Myocyte (in vitro differentiated cells): Measurements from ENCODE around the gene SOCS2. TPM values are rescaled to one million over a fixed set of nuclear protein-coding genes. Genes with fewer than 3 reads are reported as not detected.
"Not testable (repeated sequence)": the region's sequence is repeated elsewhere in the genome, so short reads cannot be mapped to it uniquely, and the experiment has no call there.

Source experiments
- DNase-seq: peaks from one replicate; pipeline ENCODE4 v3.0.0-alpha.2; 2012; ENCODE audit warnings: low read depth
- polyA plus RNA-seq: library from polyadenylated mRNA; unstranded; fragments of >200 nt; gene quantifications from one replicate; pipeline ENCODE4 v1.2.1, GENCODE V29; 2012; ENCODE audit warnings: missing spikeins
- total RNA-seq: library from RNA; depleted of rRNA; stranded (reverse); fragments of >200 nt; gene quantifications from 2 replicates; pipeline ENCODE4 v1.2.3, GENCODE V29; 2014

The SOCS2 gene
- 3.7 and 4.1 TPM in 2 replicates for total RNA-seq
- 0.84 TPM for polyA plus RNA-seq

GRCh38 chr12:93571925-93572711 lies at the start of gene SOCS2:
SOCS2 (plus strand) TSS chr12:93572675; CDS start chr12:93572898, 223 bp downstream.
- DNase-seq: peak; percentile 19

DNA sequence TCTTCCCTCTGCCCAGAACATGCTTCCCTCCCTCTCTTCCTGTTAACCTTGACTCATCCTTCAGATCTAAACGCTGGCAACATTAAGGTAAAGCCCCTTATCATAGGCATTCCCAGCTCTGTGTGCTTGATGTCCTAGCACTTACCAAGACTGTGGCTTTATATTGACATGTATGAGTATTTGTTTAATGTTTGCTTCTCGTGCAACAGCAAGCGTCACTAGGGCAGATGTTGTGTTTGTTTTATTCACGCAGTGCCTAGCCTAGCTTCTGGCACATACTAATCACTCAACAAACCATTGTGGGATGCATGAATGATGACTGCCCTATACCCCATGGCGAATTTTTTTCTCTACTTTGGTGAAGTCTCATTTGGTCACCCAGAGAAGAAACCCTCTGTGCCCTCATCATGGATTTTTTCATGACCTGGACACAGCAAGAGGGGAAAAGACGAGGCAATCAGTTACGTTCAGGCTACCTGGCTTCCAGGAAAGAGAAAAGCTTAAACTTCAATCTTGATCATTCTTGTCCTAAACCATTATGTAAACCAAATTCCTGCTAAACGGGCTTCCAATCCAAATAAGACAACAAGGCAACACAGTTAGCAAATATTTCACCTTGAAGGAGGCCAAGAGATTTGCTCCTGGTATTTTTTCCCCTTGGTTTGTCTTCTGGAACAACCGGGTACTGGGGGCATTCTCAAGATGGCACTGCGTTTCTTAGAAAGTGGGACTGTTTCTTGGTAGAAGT lies 47.9 kb upstream of the SOCS2 start:
- DNase-seq: no peak

DNA sequence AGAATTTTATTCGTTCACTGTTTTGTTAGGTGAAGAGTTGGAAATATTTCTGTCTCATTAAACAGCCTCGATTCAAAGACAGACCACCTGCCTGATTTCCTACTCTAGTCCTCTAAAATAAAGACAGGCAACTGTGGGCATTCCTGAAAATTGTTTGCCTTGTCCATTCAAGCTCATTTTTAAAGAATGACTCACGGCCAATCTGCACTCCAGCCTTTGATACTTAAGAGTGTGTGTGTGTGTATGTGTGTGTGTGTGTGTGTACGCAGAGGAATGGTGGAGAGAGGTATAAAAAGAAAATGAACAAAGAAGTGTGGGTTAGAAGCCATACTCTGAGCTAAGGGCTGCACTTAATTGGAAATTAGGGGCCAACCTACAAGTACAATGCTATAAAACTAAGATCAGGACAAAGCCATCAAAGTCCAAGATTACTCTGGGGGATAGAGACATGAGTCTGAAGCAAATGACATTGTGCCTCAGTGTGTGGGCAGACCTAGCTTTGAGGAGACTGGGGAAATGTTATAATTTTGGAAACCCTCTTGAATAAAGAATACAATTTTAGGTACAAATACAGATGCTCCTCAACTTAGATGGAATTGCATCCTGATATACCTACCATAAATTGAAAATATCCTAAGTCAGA lies 45.6 kb upstream of the SOCS2 start:
- peak; percentile 72 for DNase-seq

DNA sequence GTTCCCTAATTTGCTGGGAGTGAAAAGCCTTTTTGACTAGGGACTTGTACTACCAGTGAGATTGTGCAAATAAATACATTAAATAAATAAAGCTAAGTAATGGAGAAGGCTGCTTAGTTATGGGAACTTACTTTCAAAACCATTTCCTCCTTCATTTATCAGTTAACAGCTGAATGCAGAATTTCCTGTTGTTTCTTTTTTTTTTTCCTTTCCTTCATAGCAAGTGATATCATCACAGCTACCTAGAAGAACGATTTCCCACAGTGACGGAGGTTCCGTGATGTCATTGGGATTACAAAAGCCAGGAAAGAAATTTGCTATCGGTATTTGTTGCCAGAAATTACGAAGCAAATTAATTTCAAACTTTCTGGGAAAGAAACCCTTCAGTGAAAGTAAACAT lies 42.1 kb upstream of the SOCS2 start:
- DNase-seq: no peak

- DNase-seq: no peak
Measured at GRCh38 chr12:93533310-93533709, 39.2 kb upstream of the SOCS2 start.

DNA sequence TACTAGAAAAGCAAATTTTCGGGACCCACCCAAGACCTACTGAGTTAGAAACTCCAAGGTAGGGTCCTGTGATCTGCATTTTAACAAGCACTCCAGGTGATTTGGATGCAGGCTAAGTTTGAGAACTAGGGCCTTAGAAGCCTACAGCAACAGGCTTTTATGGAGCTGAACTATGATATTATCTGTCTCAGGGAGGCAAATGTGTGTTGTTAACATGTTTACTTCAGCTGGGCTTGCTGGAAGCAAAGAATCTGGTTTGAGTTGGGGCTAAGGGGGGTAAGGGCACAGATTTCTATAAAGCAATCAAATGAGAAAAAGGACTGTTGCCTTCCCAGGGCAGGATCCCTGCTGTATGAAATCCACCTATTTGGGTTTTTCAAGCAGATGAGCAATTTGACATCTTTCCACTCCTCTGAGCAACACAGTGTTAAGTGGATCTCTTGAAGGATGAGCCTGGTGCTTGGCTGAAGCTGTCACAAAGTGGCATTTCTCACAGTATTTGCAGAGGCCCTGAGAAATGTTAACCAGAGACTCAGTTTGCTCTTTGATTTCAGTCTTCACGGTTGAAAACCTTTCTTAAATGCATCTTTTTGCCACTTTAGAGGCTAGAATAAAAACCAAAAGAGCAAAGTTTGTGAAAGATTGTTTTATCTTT lies 36.2 kb upstream of the SOCS2 start:
- no peak for DNase-seq

DNA sequence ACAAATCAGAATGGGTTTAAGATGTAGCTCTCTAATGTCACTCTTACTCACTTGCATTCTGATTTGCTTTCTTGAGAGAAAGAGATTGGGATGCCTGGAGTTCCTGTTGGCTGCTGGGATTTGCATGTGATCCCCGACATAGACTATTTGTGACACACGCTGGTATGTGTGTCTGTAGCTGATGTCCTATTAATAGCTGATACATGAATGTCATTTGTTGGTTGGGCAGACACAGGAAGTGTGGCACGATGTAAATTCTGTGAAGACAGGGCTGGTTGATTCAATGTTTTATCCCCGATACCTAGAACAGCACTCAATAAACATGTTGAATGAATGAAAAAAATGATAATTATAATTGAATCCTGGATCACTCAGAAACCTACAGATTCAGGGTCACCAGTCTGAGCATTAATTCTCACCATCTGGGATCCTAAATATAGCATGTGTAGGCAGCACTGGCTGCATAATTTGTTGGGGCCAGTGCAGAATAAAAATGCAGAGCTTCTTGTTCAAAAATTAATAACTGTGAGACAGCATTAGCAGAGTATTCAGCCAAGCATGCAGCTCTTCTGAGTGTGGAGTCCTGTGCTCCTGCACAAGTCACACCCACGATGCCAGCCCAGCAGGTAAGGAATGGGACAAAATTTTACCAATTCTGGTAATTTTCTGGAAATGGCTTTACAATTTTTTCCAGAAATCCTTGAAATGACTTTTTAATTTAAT lies 35.5 kb upstream of the SOCS2 start:
- DNase-seq: peak; percentile 70

- DNase-seq: no peak
Measured at GRCh38 chr12:93537769-93538168, 34.7 kb upstream of the SOCS2 start.

DNA sequence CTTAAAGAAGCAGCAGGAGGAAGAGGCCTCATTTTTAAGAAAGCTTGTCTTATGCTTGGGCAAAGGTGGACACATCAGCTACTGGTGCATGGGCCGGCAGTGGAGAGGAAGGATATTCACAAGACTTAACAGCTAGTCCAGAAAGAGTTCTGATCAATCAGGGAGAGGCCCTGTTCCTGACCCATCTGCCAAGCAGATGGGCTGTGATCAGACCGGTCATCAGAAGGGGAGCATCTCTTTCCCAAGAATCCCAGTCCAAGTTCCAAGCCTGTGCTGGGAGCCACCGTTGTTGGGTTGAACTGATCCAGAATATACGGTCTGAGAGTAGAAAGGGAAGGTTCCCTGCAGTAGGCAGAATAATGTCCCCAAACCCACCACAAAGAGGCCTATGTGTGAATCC lies 32.7 kb upstream of the SOCS2 start:
- no peak for DNase-seq

- no peak for DNase-seq
Measured at GRCh38 chr12:93540466-93540865, 32.0 kb upstream of the SOCS2 start.

GRCh38 chr12:93541578-93542225 lies 30.8 kb upstream of the SOCS2 start:
- DNase-seq: no peak

DNA sequence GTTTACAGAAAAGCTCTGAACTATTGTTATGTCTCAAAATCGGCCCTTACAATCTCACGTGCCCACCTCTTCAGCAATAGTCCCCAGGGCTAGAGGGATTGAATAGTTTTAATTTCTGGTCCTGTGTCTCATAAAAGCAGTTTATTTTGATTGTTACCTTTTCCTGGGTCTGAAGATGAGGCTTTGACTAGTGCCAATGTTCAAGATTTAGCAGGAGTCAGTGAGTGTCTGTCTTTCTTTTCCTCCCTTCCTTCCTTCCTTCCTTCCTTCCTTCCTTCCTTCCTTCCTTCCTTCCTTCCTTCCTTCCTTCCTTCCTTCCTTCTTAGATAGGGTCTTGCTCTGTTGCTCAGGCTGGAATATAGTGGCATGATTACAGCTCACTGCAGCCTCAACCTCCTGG lies 24.7 kb upstream of the SOCS2 start:
- DNase-seq: no peak

- no peak for DNase-seq
Measured at GRCh38 chr12:93549174-93549573, 23.3 kb upstream of the SOCS2 start.

- DNase-seq: no peak
Measured at GRCh38 chr12:93550748-93551611, 21.5 kb upstream of the SOCS2 start.

- DNase-seq: no peak
Measured at GRCh38 chr12:93552427-93552826, 20.0 kb upstream of the SOCS2 start.

DNA sequence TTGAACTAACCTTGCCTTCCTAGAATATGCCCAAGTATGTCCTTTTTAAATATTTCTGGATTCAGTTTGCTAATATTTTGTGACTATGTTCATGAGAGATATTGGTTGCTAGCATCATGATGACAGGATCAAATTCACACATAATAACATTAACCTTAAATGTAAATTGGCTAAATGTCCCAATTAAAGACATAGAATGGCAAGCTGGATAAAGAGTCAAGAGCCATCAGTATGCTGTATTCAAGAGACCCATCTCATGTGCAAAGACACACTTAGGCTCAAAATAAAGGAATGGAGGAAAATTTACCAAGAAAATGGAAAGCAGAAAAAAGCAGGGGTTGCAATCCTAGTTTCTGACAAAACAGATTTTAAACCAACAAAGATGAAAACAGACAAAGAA lies 14.6 kb upstream of the SOCS2 start:
- not testable (repeated sequence) for DNase-seq

- DNase-seq: not testable (repeated sequence)
Measured at GRCh38 chr12:93558685-93559084, 13.8 kb upstream of the SOCS2 start.

DNA sequence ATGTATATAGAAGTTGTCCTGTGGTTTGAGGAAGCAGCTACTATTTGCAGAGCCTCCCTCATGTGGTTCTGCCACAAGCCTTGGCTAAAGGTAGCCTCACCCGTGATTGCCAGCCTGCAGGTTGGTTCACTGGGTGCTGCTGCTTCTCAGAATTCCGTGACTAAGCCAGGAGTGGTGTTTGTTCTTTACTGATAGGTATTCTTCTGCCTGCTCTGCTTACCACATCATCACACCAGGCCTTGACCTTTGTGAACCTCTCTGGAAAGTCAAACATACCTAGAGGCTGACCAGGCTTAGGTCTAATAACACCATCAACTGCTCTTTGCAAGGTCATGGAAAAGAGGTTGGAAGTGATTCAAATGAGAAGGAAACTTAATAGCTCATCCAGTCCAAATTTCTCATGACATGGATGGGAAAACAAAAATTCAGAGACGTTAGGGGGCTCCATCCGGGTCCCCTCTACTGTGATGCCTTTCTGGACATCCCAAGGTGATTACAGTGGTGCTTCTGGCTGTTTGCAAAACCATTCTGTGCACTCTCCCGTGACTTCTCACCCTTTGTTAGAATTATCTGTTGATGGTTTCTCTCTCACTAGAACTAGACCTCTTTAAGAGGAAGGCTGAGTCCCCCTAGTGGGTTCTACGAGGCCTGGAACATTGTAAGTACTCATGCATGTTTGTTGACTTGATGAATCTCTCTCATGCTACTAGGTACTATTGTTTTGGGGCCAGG lies 8.5 kb upstream of the SOCS2 start:
- peak; percentile 40 for DNase-seq

DNA sequence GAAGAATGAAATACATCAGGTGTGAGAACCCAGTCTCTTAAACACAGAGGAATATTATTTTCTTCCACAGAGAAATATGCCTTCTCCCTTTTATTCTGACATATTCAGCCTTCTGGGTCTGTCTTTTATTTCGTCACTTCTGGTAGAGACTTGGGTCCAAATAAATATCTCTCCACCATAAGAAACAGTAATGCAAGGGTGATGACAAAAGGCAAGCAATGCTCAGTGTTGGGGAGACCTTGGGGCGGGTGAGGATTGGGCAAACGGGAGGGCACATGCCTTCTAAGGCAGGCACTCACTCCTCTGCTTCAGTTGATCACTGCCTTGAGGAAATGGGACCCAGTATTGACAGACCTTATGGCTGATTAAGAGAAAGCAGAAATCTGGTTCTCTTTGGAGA lies 6.7 kb upstream of the SOCS2 start:
- DNase-seq: no peak
